Endothelial cell of umbilical vein (primary cell): ENCODE measurements around the gene MRPL50. TPM values are rescaled to one million over a fixed set of nuclear protein-coding genes. Genes with fewer than 3 reads are reported as not detected.

Source experiments
- BruUV-seq: library from RNA; stranded (reverse); fragments of 400-500 nt; replicated peaks from 2 replicates; lab custom pipeline; 2021; lab: Mats Ljungman, UMichigan
- CTCF ChIA-PET: fragments of 300-600, 350-600 bp; sonication (Branson Sonifier 250); formaldehyde crosslinking; loops from one replicate; lab custom pipeline; 2021; ENCODE audit warnings: antibody characterized with exemption, inconsistent platforms; lab: Charles Lee
- POLR2A ChIA-PET: fragments of 300-600, 350-600 bp; sonication (Branson Sonifier 250); formaldehyde crosslinking; loops from one replicate; lab custom pipeline; 2021; ENCODE audit warnings: antibody characterized with exemption, inconsistent platforms; lab: Charles Lee
- DNase-seq: peaks from one replicate; pipeline ENCODE4 v3.0.0-alpha.2; 2011; ENCODE audit warnings: low read depth, low spot score
- FAIRE-seq: peaks from 2 replicates; lab custom pipeline; 2011; peaks lifted over from hg19 to GRCh38; lab: Jason Lieb, UNC
- H2AFZ ChIP-seq: 2 replicates; pipeline ENCODE4 v1.6.0; 2012; ENCODE audit warnings: low read depth, low read length, control low read depth, inconsistent platforms
- H3K27ac ChIP-seq: 2 replicates; pipeline ENCODE4 v1.5.1; 2011; ENCODE audit warnings: low read depth, mild to moderate bottlenecking, control low read depth, low read length, moderate library complexity; ENCODE audit not compliant: insufficient read depth
- H3K27me3 ChIP-seq, 2 experiments: 2 replicates each; pipeline versions ENCODE4 v1.6.0 to v1.6.1; 2011; ENCODE audit warnings: low read length in 2 of 2, mixed read lengths in 1 of 2; ENCODE audit not compliant: control insufficient read depth in 2 of 2, insufficient read depth in 2 of 2
- H3K36me3 ChIP-seq, 2 experiments: 2 replicates in 1 of 2; 3 replicates in 1 of 2; pipeline ENCODE4 v1.5.1; 2011; ENCODE audit warnings: low read length in 2 of 2, mild to moderate bottlenecking in 1 of 2, moderate library complexity in 1 of 2; ENCODE audit not compliant: control insufficient read depth in 2 of 2, insufficient read depth in 2 of 2; ENCODE audit errors: extremely low read depth in 1 of 2
- H3K4me1 ChIP-seq: 3 replicates; pipeline ENCODE4 v1.5.1; 2011; ENCODE audit warnings: mild to moderate bottlenecking, low read length; ENCODE audit not compliant: control insufficient read depth, insufficient read depth; ENCODE audit errors: extremely low read depth
- H3K4me2 ChIP-seq: 2 replicates; pipeline ENCODE4 v1.6.1; 2011; ENCODE audit warnings: low read length, control low read depth, mixed read lengths; ENCODE audit not compliant: insufficient read depth
- H3K4me3 ChIP-seq, 3 experiments: fragments of 200-600 bp in 1 of 3; sonication (generic), shearing (Covaris generic) in 1 of 3; replicated peaks in 1 of 3; 2 replicates each; pipeline ENCODE4 v1.5.1; 2011 to 2016; ENCODE audit warnings: control low read depth in 3 of 3, low read length in 3 of 3, mild to moderate bottlenecking in 2 of 3, inconsistent platforms in 1 of 3, low read depth in 1 of 3, moderate library complexity in 1 of 3; ENCODE audit not compliant: insufficient read depth in 1 of 3
- H3K79me2 ChIP-seq: 2 replicates; pipeline ENCODE4 v1.6.0; 2012; ENCODE audit warnings: low read length, inconsistent platforms; ENCODE audit not compliant: control insufficient read depth, insufficient read depth
- H3K9ac ChIP-seq: replicated peaks from 2 replicates; pipeline ENCODE3; 2011; ENCODE audit warnings: low read length, control low read depth; ENCODE audit not compliant: insufficient read depth; ENCODE audit errors: extremely low read depth
- H3K9me1 ChIP-seq: replicated peaks from 3 replicates; pipeline ENCODE4 v1.6.0; 2011; ENCODE audit warnings: mild to moderate bottlenecking, low read length; ENCODE audit not compliant: control insufficient read depth, insufficient read depth; ENCODE audit errors: extremely low read depth
- H3K9me3 ChIP-seq: replicated peaks from 2 replicates; pipeline ENCODE4 v1.5.1; 2012; ENCODE audit warnings: low read length, inconsistent platforms; ENCODE audit not compliant: control insufficient read depth, insufficient read depth
- H4K20me1 ChIP-seq: replicated peaks from 2 replicates; pipeline ENCODE3; 2011; ENCODE audit warnings: mild to moderate bottlenecking, low read length; ENCODE audit not compliant: control insufficient read depth, insufficient read depth; ENCODE audit errors: extremely low read depth
- EZH2 ChIP-seq: IDR thresholded peaks from 2 replicates; pipeline ENCODE4 v1.6.1; 2012; ENCODE audit warnings: borderline replicate concordance, low read depth, mild to moderate bottlenecking, moderate library complexity, low read length, inconsistent platforms; ENCODE audit not compliant: severe bottlenecking
- FOS ChIP-seq: IDR thresholded peaks from 2 replicates; pipeline ENCODE4 v1.6.1; 2011; ENCODE audit warnings: mild to moderate bottlenecking, low read length, moderate library complexity, borderline replicate concordance; ENCODE audit not compliant: insufficient read depth
- GATA2 ChIP-seq: IDR thresholded peaks from 2 replicates; pipeline ENCODE4 v1.7.0; 2011; ENCODE audit warnings: low read depth, mild to moderate bottlenecking, moderate library complexity, mixed read lengths, low read length; ENCODE audit not compliant: insufficient read length, insufficient read depth
- JUN ChIP-seq: IDR thresholded peaks from 2 replicates; pipeline ENCODE4 v1.6.1; 2011; ENCODE audit warnings: borderline replicate concordance, low read depth; ENCODE audit not compliant: insufficient read length, insufficient read depth
- MYC ChIP-seq: IDR thresholded peaks from one replicate; pipeline ENCODE4 v1.6.1; 2011; ENCODE audit warnings: mild to moderate bottlenecking, low read depth, low read length
- POLR2A ChIP-seq: IDR thresholded peaks from 2 replicates; pipeline ENCODE4 v1.6.1; 2012; ENCODE audit warnings: low read depth, mild to moderate bottlenecking, control low read depth, low read length
- POLR2AphosphoS5 ChIP-seq: IDR thresholded peaks from 2 replicates; pipeline ENCODE4 v1.6.1; 2012; ENCODE audit warnings: low read depth, mild to moderate bottlenecking, control low read depth, low read length, moderate library complexity; ENCODE audit not compliant: insufficient read depth
- dilution Hi-C: fragments of 300-500 bp; cut with MboI; formaldehyde crosslinking; loops from one replicate; pipeline ENCODE4 v1.15.0; 2019; ENCODE audit warnings: low sequenced_read_pairs; ENCODE audit not compliant: extremely low pct_ligation_motif_present
- intact Hi-C: fragments of 100-400 bp; cut with micrococcal nuclease; formaldehyde crosslinking; loops from one replicate; pipeline ENCODE4 v1.10.0; 2022
- polyA plus RNA-seq, 4 experiments: library from polyadenylated mRNA; depleted of rRNA in 3 of 4; stranded (reverse) in 3 of 4; unstranded in 1 of 4; fragments of >200 nt; gene quantifications; 2 replicates each; pipeline versions ENCODE4 v1.2.1 to v1.2.3, GENCODE V29; 2011 to 2012; ENCODE audit warnings: missing spikeins in 1 of 4
- total RNA-seq: library from RNA; stranded (reverse); gene quantifications from 2 replicates; pipeline ENCODE4 v1.2.3, GENCODE V29; 2021
- TF ChIP-seq, protein P1 (sequence below), 2 donors: IDR thresholded peaks; 1 replicate in 1 of 2; 2 replicates in 1 of 2; pipeline ENCODE4 v1.5.1; 2011; ENCODE audit warnings: low read length in 2 of 2, mild to moderate bottlenecking in 2 of 2, moderate library complexity in 2 of 2, control low read depth in 1 of 2, inconsistent platforms in 1 of 2, low read depth in 1 of 2; ENCODE audit not compliant: insufficient read depth in 1 of 2; ENCODE audit errors: extremely low read depth in 1 of 2
- TF ChIP-seq, protein P2 (sequence below): IDR thresholded peaks from 2 replicates; pipeline ENCODE4 v1.6.1; 2011; ENCODE audit not compliant: insufficient read depth, insufficient read length

The MRPL50 gene
- total and polyA plus RNA-seq, 2 donors (not counting 3 experiments of a cell fraction or from before 2014, with no cell fraction given), result 5.7 to 9.7 TPM

DNA sequence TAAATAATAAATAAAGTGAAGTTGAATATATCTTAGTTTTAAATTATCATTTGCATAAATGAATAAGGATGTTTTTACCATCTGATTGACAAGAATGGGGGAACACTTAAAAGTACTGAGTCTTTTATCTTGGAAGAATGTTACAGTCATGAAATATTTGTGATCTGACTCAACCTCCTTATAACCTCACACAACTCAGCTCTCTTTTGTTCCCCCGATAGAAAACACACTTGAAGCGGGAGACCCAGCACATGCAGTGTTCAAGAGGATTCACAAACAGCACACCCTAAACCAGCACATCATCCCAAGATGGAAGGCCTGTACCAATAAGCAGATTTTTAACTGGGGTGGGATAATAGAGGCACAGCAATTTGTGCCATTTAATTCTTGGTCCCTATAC lies 29.1 kb downstream of the MRPL50 start:
- no peak overlapping the region for H3K4me2 ChIP-seq
- dilution Hi-C loops, result no loop called here

DNA sequence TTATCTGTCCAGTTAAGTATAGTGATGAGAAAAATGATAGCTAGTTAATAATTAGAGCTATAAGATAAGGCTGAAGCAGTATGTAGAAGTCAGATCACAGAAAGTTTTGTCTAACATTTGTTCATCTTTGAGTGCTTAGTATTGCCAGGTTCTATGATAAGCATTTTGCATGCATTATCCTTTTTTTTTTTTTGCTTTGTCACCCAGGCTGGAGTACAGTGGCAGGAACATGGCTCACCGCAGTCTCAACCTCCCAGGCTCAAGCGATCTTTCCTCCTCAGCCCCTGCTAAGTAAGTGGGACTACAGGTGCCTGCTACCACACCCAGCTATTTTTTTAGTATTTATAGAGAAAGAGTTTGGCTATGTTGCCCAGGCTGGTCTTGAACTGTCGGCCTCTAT lies 31.1 kb downstream of the MRPL50 start:
- Histone ChIP-seq H2AFZ (no peak overlapping the region), H3K4me2 (no peak overlapping the region), H3K4me1 (no peaks in the 10 kb centered on the region), H4K20me1 (no peaks in the 10 kb centered on the region), H3K9ac (no peak overlapping the region), H3K9me1 (no peaks in the 10 kb centered on the region), H3K9me3 (no peaks in the 10 kb centered on the region), H3K27me3 (no peaks in the 10 kb centered on the region), H3K27ac (no peak overlapping the region), H3K36me3 (no peaks in the 10 kb centered on the region), H3K4me3 (no peak overlapping the region), H3K79me2 (no peaks in the 10 kb centered on the region)
- CTCF ChIA-PET, result no interaction called here
- dilution Hi-C loops (no loop called here), intact Hi-C loops (no loop called here)
- BruUV-seq, result no TSS peak
- POLR2A ChIA-PET, result no interaction called here
- TF ChIP-seq MYC, result no peak
- TF ChIP-seq JUN, result no peak
- TF ChIP-seq POLR2AphosphoS5, result no peak
- no peak for TF ChIP-seq FOS
- TF ChIP-seq, protein P1, sequence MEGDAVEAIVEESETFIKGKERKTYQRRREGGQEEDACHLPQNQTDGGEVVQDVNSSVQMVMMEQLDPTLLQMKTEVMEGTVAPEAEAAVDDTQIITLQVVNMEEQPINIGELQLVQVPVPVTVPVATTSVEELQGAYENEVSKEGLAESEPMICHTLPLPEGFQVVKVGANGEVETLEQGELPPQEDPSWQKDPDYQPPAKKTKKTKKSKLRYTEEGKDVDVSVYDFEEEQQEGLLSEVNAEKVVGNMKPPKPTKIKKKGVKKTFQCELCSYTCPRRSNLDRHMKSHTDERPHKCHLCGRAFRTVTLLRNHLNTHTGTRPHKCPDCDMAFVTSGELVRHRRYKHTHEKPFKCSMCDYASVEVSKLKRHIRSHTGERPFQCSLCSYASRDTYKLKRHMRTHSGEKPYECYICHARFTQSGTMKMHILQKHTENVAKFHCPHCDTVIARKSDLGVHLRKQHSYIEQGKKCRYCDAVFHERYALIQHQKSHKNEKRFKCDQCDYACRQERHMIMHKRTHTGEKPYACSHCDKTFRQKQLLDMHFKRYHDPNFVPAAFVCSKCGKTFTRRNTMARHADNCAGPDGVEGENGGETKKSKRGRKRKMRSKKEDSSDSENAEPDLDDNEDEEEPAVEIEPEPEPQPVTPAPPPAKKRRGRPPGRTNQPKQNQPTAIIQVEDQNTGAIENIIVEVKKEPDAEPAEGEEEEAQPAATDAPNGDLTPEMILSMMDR (IDR thresholded peaks at IDR 0.05; ENCODE audit: extremely low read depth in 1 of 2, insufficient read depth in 1 of 2, low read depth in 1 of 2, low read length in 2 of 2), result no peak
- TF ChIP-seq EZH2, result no peak
- no peak for TF ChIP-seq POLR2A
- DNase-seq (no peak), FAIRE-seq (no peak)

More for the DNA sequence above, 29.1 kb downstream of the MRPL50 start:
- Histone ChIP-seq H3K27me3 (peaks cover 0 to 2% of the 10 kb centered on the region in 2 experiments), H4K20me1 (no peaks in the 10 kb centered on the region), H3K27ac (no peak overlapping the region), H3K9me3 (no peaks in the 10 kb centered on the region), H2AFZ (no peak overlapping the region), H3K79me2 (no peaks in the 10 kb centered on the region), H3K36me3 (no peaks in the 10 kb centered on the region), H3K4me1 (no peaks in the 10 kb centered on the region), H3K9me1 (no peaks in the 10 kb centered on the region), H3K4me3 (no peak overlapping the region), H3K9ac (no peak overlapping the region)
- intact Hi-C loops, result no loop called here
- no TSS peak for BruUV-seq
- FAIRE-seq (no peak), DNase-seq (no peak)
- TF ChIP-seq, protein P2, sequence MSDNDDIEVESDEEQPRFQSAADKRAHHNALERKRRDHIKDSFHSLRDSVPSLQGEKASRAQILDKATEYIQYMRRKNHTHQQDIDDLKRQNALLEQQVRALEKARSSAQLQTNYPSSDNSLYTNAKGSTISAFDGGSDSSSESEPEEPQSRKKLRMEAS, result no peak
- TF ChIP-seq FOS, result no peak
- no peak for TF ChIP-seq GATA2
- no peak for TF ChIP-seq EZH2
- no peak for TF ChIP-seq POLR2AphosphoS5
- CTCF ChIA-PET, result no interaction called here
- POLR2A ChIA-PET, result no interaction called here
